Astrocyte (in vitro differentiated cells and primary cell): Measurements from ENCODE around the gene DPM1. TPM values are rescaled to one million over a fixed set of nuclear protein-coding genes. Genes with fewer than 3 reads are reported as not detected.

ENCODE experiments used
- DNase-seq: peaks from one replicate; pipeline ENCODE4 v3.0.0-alpha.2; 2010; ENCODE audit warnings: low read depth
- FAIRE-seq: peaks from 2 replicates; lab custom pipeline; 2011; peaks lifted over from hg19 to GRCh38; lab: Jason Lieb, UNC
- H2AFZ ChIP-seq: 2 replicates; pipeline ENCODE4 v1.6.0; 2012; ENCODE audit warnings: low read depth, low read length, inconsistent platforms
- H3K27ac ChIP-seq: 2 replicates; pipeline ENCODE4 v1.5.1; 2011; ENCODE audit warnings: low read depth, low read length, inconsistent platforms
- H3K27me3 ChIP-seq: 2 replicates; pipeline ENCODE4 v1.6.0; 2011; ENCODE audit warnings: low read length, inconsistent platforms; ENCODE audit not compliant: insufficient read depth
- H3K36me3 ChIP-seq: 2 replicates; pipeline ENCODE4 v1.5.1; 2011; ENCODE audit warnings: low read length, inconsistent platforms; ENCODE audit not compliant: insufficient read depth
- H3K4me1 ChIP-seq: 2 replicates; pipeline ENCODE4 v1.5.1; 2011; ENCODE audit warnings: low read length, inconsistent platforms; ENCODE audit not compliant: insufficient read depth
- H3K4me2 ChIP-seq: 2 replicates; pipeline ENCODE4 v1.6.0; 2012; ENCODE audit warnings: low read length, inconsistent platforms
- H3K4me3 ChIP-seq: 2 replicates; pipeline ENCODE4 v1.5.1; 2011; ENCODE audit warnings: low read depth, mild to moderate bottlenecking, low read length, inconsistent platforms; ENCODE audit not compliant: insufficient read depth
- H3K79me2 ChIP-seq: 2 replicates; pipeline ENCODE4 v1.6.0; 2012; ENCODE audit warnings: mild to moderate bottlenecking, low read length, inconsistent platforms; ENCODE audit not compliant: insufficient read depth
- H3K9ac ChIP-seq: 2 replicates; pipeline ENCODE4 v1.6.0; 2012; ENCODE audit warnings: mild to moderate bottlenecking, low read length, inconsistent platforms
- H3K9me3 ChIP-seq: 2 replicates; pipeline ENCODE4 v1.5.1; 2012; ENCODE audit warnings: low read depth, mild to moderate bottlenecking, low read length, inconsistent platforms; ENCODE audit not compliant: insufficient read depth
- H4K20me1 ChIP-seq: 2 replicates; pipeline ENCODE4 v1.6.0; 2012; ENCODE audit warnings: low read length, inconsistent platforms; ENCODE audit not compliant: insufficient read depth
- H3K27ac Mint-ChIP-seq: one replicate; pipeline ENCODE4 v1.8.0; 2021; ENCODE audit warnings: mild to moderate bottlenecking, mixed read lengths; ENCODE audit not compliant: unreplicated experiment
- H3K27me3 Mint-ChIP-seq: one replicate; pipeline ENCODE4 v1.8.0; 2021; ENCODE audit warnings: low read depth, mixed read lengths; ENCODE audit not compliant: unreplicated experiment
- H3K36me3 Mint-ChIP-seq: one replicate; pipeline ENCODE4 v1.8.0; 2021; ENCODE audit warnings: low read depth, mixed read lengths; ENCODE audit not compliant: unreplicated experiment
- H3K4me1 Mint-ChIP-seq: one replicate; pipeline ENCODE4 v1.8.0; 2021; ENCODE audit warnings: low read depth, mixed read lengths; ENCODE audit not compliant: unreplicated experiment
- H3K4me3 Mint-ChIP-seq: one replicate; pipeline ENCODE4 v1.8.0; 2021; ENCODE audit warnings: mild to moderate bottlenecking, moderate library complexity, mixed read lengths; ENCODE audit not compliant: unreplicated experiment
- H3K9me3 Mint-ChIP-seq: one replicate; pipeline ENCODE4 v1.8.0; 2021; ENCODE audit warnings: mild to moderate bottlenecking, mixed read lengths; ENCODE audit not compliant: unreplicated experiment
- CTCF ChIP-seq: IDR thresholded peaks from 2 replicates; pipeline ENCODE4 v1.5.1; 2011; ENCODE audit warnings: low read depth, mild to moderate bottlenecking, inconsistent platforms, low read length, moderate library complexity; ENCODE audit not compliant: insufficient read depth
- EZH2 ChIP-seq: IDR thresholded peaks from 2 replicates; pipeline ENCODE4 v1.6.1; 2012; ENCODE audit warnings: mild to moderate bottlenecking, low read length, inconsistent platforms; ENCODE audit not compliant: insufficient read depth
- total RNA-seq: library from RNA; stranded (reverse); gene quantifications from 2 replicates; pipeline ENCODE4 v1.2.1, GENCODE V29; 2021

The DPM1 gene
- total RNA-seq, 1 donor from 2014 or later, result 63.4 TPM

GRCh38 chr20:50911716-50912115 is 46.6 kb downstream of the DPM1 start:
- Mint-ChIP-seq H3K4me1 (peaks cover 56% of the 10 kb centered on the region), H3K9me3 (no peaks in the 10 kb centered on the region), H3K4me3 (no peak overlapping the region), H3K36me3 (peaks cover 5% of the 10 kb centered on the region), H3K27me3 (no peaks in the 10 kb centered on the region), H3K27ac (no peak overlapping the region)
- H2AFZ ChIP-seq, result no peak overlapping the region
- no peak overlapping the region for H3K9ac ChIP-seq
- FAIRE-seq (no peak), DNase-seq (no peak)
- peak overlapping the region; percentile 20 for H3K4me2 ChIP-seq
- H3K4me1 ChIP-seq, result peaks cover 37% of the 10 kb centered on the region
- H3K27ac ChIP-seq, result no peak overlapping the region
- H3K36me3 ChIP-seq, result no peaks in the 10 kb centered on the region
- H3K4me3 ChIP-seq, result no peak overlapping the region
- TF ChIP-seq CTCF (no peak), EZH2 (no peak)
- H4K20me1 ChIP-seq, result peaks cover 99% of the 10 kb centered on the region
- no peaks in the 10 kb centered on the region for H3K27me3 ChIP-seq
- peaks cover 100% of the 10 kb centered on the region for H3K79me2 ChIP-seq
- no peaks in the 10 kb centered on the region for H3K9me3 ChIP-seq

GRCh38 chr20:50911030-50911429 is 47.3 kb downstream of the DPM1 start:
- Histone ChIP-seq H4K20me1 (peaks cover 99% of the 10 kb centered on the region), H3K36me3 (no peaks in the 10 kb centered on the region), H3K4me2 (peak overlapping the region; percentile 20), H3K4me3 (no peak overlapping the region), H3K9me3 (no peaks in the 10 kb centered on the region), H3K9ac (no peak overlapping the region), H3K79me2 (peaks cover 100% of the 10 kb centered on the region), H3K4me1 (peaks cover 31% of the 10 kb centered on the region), H2AFZ (no peak overlapping the region), H3K27me3 (no peaks in the 10 kb centered on the region), H3K27ac (no peak overlapping the region)
- peaks cover 5% of the 10 kb centered on the region for H3K36me3 Mint-ChIP-seq
- H3K9me3 Mint-ChIP-seq, result no peaks in the 10 kb centered on the region
- H3K27me3 Mint-ChIP-seq, result no peaks in the 10 kb centered on the region
- DNase-seq, result peak; percentile 55
- TF ChIP-seq EZH2 (no peak), CTCF (no peak)
- no peak overlapping the region for H3K4me3 Mint-ChIP-seq
- no peak for FAIRE-seq
- no peak overlapping the region for H3K27ac Mint-ChIP-seq
- peaks cover 49% of the 10 kb centered on the region for H3K4me1 Mint-ChIP-seq

- Histone ChIP-seq H3K27ac (no peak overlapping the region), H2AFZ (no peak overlapping the region), H3K9me3 (no peaks in the 10 kb centered on the region), H3K4me1 (peaks cover 19% of the 10 kb centered on the region), H3K9ac (no peak overlapping the region), H4K20me1 (peaks cover 99% of the 10 kb centered on the region), H3K27me3 (no peaks in the 10 kb centered on the region), H3K36me3 (no peaks in the 10 kb centered on the region), H3K4me2 (no peak overlapping the region), H3K79me2 (peaks cover 100% of the 10 kb centered on the region), H3K4me3 (no peak overlapping the region)
- Mint-ChIP-seq H3K27ac (no peak overlapping the region), H3K27me3 (no peaks in the 10 kb centered on the region), H3K4me1 (peaks cover 38% of the 10 kb centered on the region), H3K4me3 (no peak overlapping the region), H3K36me3 (peaks cover 5% of the 10 kb centered on the region), H3K9me3 (no peaks in the 10 kb centered on the region)
- FAIRE-seq, result no peak
- no peak for DNase-seq
- TF ChIP-seq EZH2, result no peak
- no peak for TF ChIP-seq CTCF
Measured at GRCh38 chr20:50909413-50909812, 48.9 kb downstream of the DPM1 start.
